ENCODE results near the gene DSCAML1. TPM values are rescaled to one million over a fixed set of nuclear protein-coding genes. Genes with fewer than 3 reads are reported as not detected.

The DSCAML1 gene
- total RNA-seq, 1 donor from 2014 or later: 0.89 TPM

DNA sequence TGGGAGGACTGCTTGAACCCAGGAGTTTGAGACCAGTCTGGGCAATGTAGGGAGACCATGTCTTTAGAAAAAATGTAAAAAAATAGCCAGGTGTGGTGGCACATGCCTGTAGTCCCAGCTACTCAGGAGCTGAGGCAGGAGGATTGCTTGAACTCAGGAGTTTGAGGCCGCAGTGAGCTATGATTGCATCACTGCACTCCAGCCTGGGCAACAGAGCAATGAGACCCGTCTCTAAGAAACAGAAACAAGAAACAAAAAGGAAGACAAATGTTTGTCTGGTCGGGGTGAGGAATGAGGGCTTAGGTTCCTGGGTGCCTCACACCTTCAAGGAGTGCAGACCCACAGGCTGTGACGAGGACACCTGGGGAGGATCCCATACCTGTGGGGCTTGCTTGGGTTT, 277.4 kb downstream of the DSCAML1 start:
- no peak for DNase-seq

GRCh38 chr11:117519170-117519569, 277.8 kb downstream of the DSCAML1 start:
- DNase-seq: no peak

- DNase-seq: no peak
Measured at GRCh38 chr11:117518455-117518854, 278.6 kb downstream of the DSCAML1 start.

DNA sequence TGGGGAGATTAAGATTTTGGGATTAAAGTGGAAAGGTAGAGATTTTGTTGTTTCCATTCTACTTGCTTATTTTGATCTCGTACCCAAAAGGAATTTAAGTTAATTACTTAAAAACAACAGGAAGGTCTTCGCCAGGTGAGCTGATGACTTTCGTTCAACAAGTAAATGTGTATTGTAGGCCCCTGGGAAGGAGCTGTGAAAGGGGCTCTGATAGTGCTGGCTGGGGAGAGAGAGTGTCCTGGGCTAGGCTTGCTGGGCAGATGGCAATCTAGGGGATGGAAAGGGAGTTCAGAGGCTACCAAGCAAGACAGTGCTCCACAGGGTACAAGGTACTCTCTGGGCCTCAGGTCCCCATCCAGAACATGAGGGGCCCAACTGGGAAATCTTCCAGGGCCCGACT, 279.9 kb downstream of the DSCAML1 start:
- DNase-seq: no peak

DNA sequence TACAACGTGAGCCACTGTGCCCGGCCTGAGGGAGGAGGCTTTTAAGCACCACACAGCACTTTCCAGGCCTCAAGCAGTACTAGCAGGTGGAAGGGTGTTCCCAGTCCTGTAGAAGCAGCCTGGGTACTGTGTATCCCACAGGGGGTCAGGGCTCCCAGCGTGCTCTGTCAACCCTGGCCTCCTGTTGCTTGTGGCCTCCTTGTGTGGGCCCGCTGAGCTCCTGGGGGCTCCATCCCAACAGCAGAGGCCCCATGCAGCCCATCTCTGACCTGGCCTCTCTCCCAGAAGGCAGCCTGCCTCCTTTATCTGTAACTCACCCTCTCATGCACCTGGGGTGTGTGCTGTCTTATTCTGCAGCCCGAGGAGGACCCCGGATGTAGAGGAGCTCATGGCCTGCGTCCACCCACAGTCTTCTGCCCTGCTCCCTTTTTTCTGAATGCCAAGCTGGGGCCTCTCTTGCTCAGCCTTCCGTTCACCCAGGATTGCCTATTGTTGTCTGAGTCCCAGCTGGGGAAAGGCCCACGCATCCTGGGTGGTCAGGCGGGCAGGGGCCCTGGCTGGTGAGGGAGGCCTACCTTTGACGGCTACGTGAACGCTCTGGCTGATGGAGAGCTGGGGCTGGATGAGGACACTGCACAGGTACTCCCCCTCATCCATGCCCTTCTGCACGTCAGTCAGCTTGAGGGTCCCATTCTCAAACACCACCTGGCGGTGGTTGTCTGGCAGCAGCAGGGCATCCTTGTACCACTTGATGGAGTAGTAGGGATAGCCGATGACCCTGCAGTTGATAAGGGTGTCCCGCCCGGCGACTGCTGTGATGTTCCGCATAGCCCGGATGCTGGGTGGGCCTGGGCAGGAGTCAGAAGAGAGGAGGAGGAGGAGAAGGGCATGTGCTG, 280.9 kb downstream of the DSCAML1 start:
- no peak for DNase-seq

- no peak for DNase-seq
Measured at GRCh38 chr11:117514256-117514655, 282.8 kb downstream of the DSCAML1 start.

GRCh38 chr11:117513666-117514065, 283.4 kb downstream of the DSCAML1 start:
- no peak for DNase-seq

GRCh38 chr11:117511931-117512539, 285.0 kb downstream of the DSCAML1 start:
- DNase-seq: no peak

DNA sequence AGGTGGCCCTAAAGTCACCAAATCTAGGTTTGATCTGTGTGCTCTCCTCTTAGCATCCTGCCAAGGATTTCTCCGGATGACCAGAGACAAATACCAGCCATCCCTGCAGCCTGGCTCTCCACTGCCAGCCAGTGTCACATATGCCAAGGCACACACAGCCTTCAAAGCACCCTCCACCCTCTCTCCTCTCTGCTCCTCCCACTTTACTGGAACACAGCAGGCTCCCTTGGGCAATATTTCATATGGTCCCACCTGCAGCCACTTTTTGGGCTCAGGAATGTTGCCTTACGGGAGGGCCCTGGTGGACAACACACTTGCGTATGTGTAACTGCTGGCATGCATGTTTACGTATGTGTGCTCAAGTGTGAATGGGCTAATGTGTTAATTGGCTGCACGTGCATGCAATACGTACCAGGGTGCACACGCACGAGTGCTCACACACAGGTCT, 285.5 kb downstream of the DSCAML1 start:
- DNase-seq: no peak

- DNase-seq: no peak
Measured at GRCh38 chr11:117510646-117511045, 286.4 kb downstream of the DSCAML1 start.

DNA sequence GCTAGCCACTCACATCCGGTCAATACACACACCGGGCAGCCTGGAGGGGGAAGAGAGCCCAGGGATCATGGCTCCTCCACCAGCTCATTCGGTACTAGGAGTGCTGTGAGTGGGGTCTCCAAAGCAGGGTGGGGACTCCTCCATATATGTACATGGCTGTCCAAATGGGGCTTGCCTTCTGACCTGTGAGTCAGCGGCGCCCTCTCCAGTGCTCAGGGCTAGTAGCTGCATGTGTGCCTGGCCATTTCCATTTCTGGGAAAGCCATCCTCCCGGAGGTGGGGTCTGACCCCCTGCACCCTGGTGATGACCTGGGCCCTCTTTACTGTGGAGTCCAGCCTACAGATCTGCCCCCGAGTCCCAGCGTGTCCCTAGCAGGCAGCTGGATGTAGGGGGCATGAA, 287.5 kb downstream of the DSCAML1 start:
- DNase-seq: no peak

DNA sequence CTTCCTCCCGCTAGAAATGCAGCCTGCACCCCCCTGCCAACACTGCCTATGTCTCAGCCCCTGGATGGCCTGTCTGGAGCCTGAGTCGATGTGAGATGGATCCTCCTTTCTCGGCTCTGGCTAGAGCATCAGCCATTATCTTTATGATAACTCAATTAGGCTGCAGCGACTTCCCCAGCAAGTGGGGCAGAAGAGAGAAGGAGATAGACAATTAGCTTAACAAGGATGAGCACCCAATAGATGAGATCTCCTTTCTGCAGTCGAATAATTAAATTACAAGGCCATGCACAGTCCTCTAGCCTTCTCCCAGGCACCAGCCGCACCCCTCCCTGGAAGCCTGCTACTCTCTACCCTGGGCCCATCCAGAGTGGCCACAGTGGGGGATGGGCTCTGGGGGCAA, 290.0 kb downstream of the DSCAML1 start:
- DNase-seq: no peak

- DNase-seq: no peak
Measured at GRCh38 chr11:117505285-117505970, 291.6 kb downstream of the DSCAML1 start.

- DNase-seq: no peak
Measured at GRCh38 chr11:117502779-117503100, 294.3 kb downstream of the DSCAML1 start.

DNA sequence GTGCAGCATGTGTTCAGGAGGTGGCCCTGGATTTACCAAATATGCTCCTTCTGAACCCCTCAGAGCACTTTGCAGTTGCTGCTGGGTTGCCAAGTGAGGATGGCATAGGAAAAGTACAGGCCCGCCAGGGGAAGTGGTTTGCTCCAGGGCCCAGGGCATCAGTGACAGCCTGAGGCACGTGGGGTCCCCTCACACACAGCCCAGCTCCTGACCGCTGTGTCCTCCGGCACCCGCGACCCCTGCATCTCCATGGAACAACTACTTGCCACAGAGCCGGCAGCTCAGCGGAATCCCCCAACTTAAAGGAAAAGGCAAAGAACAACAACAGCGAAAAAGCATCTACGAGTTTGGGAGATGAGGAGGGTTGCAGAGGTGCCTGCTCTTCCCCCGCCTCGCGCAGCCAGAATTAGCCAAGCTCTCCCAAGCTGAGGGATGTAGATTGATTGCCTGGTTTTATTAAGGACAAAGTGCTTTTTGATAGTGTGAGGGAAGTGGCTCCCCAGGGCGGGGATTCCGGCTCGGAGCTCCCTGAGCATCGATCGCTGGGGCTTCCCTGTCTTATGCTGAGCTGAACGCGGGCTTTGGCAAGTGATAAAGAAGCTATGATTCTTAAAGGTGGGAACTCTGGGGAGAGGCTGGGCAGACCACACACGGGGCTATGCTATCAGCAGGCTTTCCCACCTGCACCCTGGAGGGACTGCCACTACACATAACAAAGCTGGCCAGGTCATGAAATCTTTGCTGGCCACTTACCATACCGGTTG, 294.8 kb downstream of the DSCAML1 start:
- no peak for DNase-seq

DNA sequence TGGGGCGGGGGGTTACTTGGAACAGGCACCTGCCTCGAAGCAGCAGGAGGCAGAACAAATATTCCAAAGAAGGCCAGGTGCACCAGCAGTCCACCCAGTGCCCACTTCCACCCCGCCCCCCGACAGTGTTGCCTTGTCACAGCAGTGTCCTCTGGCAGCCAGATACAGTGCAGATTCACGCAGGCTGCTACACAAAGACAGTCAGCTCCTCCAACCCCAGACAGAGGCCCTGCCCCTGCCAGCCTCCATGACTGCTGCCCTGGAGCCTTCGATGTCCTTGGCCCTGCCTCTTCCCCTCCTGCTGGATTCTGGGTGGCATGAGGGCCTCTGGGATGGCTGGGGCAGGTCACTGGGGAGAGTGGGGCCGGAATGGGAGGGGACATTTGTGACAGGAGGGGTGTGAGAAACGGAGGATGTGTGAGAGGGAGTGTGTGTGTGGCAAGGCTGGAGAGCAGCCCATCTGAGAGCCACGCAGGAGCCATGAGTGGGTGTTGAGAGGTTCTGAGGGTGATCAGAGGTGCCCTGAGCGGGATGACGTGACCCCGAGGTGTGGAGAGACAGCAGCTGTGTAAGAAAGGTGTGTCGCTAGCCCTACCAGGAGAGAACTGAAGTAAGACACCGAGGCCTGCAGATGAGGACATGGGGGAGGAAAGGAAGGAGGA, 295.6 kb downstream of the DSCAML1 start:
- DNase-seq: no peak

- no peak for DNase-seq
Measured at GRCh38 chr11:117498791-117499190, 298.2 kb downstream of the DSCAML1 start.

GRCh38 chr11:117497206-117497951, 299.6 kb downstream of the DSCAML1 start:
- no peak for DNase-seq

DNA sequence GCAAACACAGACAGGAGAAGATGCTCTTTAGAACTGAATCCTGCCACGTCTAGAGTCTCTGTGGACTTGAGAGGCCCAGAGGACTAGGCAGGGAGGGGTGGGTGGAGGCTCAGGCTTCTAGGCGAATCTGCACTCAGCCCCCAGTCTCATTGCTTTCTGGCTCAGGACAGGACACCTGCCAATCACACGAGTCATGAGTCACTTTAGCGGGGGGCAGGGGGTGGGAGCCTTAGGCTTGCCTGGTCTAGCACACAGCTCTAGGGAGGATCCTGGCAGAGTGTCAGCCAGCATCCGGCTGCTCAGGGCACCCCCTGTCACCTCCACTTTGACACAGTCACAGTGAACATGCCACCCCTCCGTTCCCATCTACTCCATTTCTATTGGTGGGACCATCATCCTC, 301.7 kb downstream of the DSCAML1 start:
- DNase-seq: no peak

GRCh38 chr11:117492578-117493251, 304.3 kb downstream of the DSCAML1 start:
- DNase-seq: no peak

- no peak for DNase-seq
Measured at GRCh38 chr11:117490911-117491310, 306.1 kb downstream of the DSCAML1 start.

All from skin of body (tissue), 2 donors.